Activated CD8-positive, alpha-beta T cell treated with anti-CD3 and anti-CD28 coated beads, Interleukin-2, amount 10 ng/mL, durations not matched to agents 7 days and 5 days (primary cell): ENCODE measurements around the gene ZNF296. TPM values are rescaled to one million over a fixed set of nuclear protein-coding genes. Genes with fewer than 3 reads are reported as not detected.

Experiments used
- ATAC-seq: fragments of 150-1000 bp; cut with Tn5 transposase; one replicate; pipeline ENCODE4 v1.10.0; 2021; ENCODE audit warnings: moderate library complexity
- CTCF ChIA-PET: fragments of 350-600 bp; sonication (Branson Sonifier 250); formaldehyde crosslinking; loops from one replicate; lab custom pipeline; 2021; ENCODE audit warnings: antibody characterized with exemption; lab: Charles Lee
- POLR2A ChIA-PET: fragments of 350-600 bp; sonication (Branson Sonifier 250); formaldehyde crosslinking; loops from one replicate; lab custom pipeline; 2021; ENCODE audit warnings: antibody characterized with exemption; lab: Charles Lee
- DNase-seq: peaks from one replicate; pipeline ENCODE4 v3.0.0-alpha.2; 2020
- H3K27ac Mint-ChIP-seq: one replicate; pipeline ENCODE4 v1.8.0; 2021; ENCODE audit warnings: mild to moderate bottlenecking, mixed read lengths
- H3K27me3 Mint-ChIP-seq: one replicate; pipeline ENCODE4 v1.8.0; 2021; ENCODE audit warnings: low read depth, mixed read lengths
- H3K36me3 Mint-ChIP-seq: one replicate; pipeline ENCODE4 v1.8.0; 2021; ENCODE audit warnings: low read depth, mixed read lengths
- H3K4me1 Mint-ChIP-seq: one replicate; pipeline ENCODE4 v1.8.0; 2021; ENCODE audit warnings: low read depth, mixed read lengths
- H3K4me3 Mint-ChIP-seq: one replicate; pipeline ENCODE4 v1.8.0; 2021; ENCODE audit warnings: mild to moderate bottlenecking, mixed read lengths
- H3K9me3 Mint-ChIP-seq: one replicate; pipeline ENCODE4 v1.8.0; 2022; ENCODE audit warnings: mixed read lengths; ENCODE audit not compliant: insufficient read depth
- total RNA-seq, 2 experiments: library from RNA; stranded (reverse); gene quantifications; one replicate each; pipeline ENCODE4 v1.2.3, GENCODE V29; 2021

The ZNF296 gene
- total RNA-seq, 2 experiments from 2014 or later, result 6.2 to 6.3 TPM

DNA sequence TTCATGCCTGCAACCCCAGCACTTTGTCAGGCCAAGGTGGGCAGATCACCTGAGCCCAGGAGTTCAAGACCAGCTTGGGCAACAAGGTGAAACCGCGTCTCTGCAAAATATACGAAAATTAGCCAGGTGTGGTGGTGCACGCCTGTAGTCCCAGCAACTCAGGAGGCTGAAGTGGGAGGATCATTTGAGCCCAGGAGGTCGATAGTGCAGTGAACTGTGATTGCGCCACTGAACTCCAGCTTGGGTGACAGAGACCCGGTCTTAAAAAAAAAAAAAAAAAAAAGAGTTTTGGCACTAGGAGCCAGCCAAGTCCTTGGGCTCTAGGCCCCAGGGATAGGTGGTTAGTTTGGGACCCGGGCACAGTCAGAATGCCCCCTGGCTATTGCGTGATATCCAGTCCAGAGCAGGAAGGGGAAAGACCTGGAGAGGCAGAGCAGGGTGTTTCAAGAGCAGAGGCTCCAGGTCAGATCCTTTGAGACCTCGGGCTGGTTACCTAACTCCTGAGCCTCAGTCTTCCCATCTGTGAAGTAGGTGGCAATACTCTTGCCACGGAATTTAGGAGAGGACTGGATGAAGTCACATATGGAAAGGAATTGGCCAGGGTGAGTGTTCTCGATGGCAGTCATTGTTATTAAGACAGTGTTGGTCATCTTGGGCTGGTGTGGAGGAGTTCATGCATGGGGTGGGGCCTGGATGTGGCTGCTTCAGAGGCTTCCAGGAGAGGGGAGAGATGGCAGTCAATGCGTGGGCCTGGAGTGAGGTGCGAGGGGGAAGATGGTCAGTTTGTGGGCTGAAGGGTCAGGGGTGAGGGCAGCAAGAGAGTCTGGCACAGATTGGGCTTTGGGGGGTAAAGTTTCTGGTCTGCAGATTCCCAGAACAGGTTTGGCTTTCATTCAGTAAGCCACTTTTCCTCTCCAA is 19.5 kb upstream of the ZNF296 start:
- Mint-ChIP-seq H3K4me1 (peaks cover 67% of the 10 kb centered on the region), H3K36me3 (peaks cover 31% of the 10 kb centered on the region), H3K9me3 (no peaks in the 10 kb centered on the region), H3K27ac (no peak overlapping the region), H3K4me3 (no peak overlapping the region), H3K27me3 (no peaks in the 10 kb centered on the region)
- ChIA-PET CTCF (no interaction called here), POLR2A (no interaction called here)
- DNase-seq (no peak), ATAC-seq (no peak)

DNA sequence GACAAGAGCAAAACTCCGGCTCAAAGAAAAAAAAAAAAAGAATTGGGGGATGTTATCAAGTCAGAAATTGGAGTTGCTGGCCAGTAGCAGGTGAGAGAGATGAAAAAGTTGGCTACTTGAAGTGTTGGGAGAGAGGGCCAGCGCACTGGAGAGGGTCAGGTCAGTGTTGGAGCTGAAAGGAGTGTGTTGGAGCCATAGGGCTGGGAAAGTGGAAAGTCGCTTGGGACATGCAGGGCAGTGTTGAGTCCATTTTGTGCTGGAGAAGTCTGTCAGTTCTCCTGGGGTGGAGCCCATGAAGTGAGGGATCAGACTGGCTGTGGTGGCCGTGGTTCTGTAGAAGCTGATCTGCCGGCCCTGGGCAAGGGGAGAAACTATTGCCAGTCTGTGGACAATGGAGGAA is 18.4 kb upstream of the ZNF296 start:
- Mint-ChIP-seq H3K27ac (peak overlapping the region; percentile 58), H3K9me3 (no peaks in the 10 kb centered on the region), H3K4me3 (peak overlapping the region; percentile 83), H3K4me1 (peaks cover 70% of the 10 kb centered on the region), H3K36me3 (peaks cover 41% of the 10 kb centered on the region), H3K27me3 (no peaks in the 10 kb centered on the region)
- ATAC-seq (no peak), DNase-seq (no peak)
- POLR2A ChIA-PET, result no interaction called here
- CTCF ChIA-PET, result interaction anchor here (1.1 kb wide), 1 partner anchor 15 kb away, joined by 3 read pairs; no protein-coding TSS in a partner anchor

DNA sequence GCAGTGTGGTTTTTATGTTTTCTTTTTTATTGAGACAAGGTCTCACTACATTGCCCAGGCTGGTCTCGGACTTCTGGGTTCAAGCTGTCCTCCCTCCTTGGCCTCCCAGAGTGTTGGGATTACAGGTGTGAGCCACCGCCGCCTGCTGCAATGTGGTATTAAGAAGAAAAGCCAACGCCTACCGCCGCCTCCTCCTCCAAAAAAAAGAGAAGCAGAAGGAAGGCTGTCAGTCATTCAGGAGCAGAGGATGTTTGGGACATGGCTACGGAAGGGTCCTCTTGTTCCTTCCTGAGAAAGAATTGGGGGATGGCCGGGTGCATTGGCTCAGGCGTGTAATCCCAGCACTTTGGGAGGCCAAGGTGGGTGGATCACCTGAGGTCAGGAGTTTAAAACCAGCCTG is 17.9 kb upstream of the ZNF296 start:
- no peak for ATAC-seq
- Mint-ChIP-seq H3K4me3 (peak overlapping the region; percentile 83), H3K36me3 (peaks cover 42% of the 10 kb centered on the region), H3K27me3 (no peaks in the 10 kb centered on the region), H3K9me3 (no peaks in the 10 kb centered on the region), H3K4me1 (peaks cover 70% of the 10 kb centered on the region), H3K27ac (peak overlapping the region; percentile 60)
- POLR2A ChIA-PET, result no interaction called here
- CTCF ChIA-PET, result interaction anchor here (1.1 kb wide), 1 partner anchor 14 kb away, joined by 3 read pairs; no protein-coding TSS in a partner anchor
- DNase-seq, result no peak

DNA sequence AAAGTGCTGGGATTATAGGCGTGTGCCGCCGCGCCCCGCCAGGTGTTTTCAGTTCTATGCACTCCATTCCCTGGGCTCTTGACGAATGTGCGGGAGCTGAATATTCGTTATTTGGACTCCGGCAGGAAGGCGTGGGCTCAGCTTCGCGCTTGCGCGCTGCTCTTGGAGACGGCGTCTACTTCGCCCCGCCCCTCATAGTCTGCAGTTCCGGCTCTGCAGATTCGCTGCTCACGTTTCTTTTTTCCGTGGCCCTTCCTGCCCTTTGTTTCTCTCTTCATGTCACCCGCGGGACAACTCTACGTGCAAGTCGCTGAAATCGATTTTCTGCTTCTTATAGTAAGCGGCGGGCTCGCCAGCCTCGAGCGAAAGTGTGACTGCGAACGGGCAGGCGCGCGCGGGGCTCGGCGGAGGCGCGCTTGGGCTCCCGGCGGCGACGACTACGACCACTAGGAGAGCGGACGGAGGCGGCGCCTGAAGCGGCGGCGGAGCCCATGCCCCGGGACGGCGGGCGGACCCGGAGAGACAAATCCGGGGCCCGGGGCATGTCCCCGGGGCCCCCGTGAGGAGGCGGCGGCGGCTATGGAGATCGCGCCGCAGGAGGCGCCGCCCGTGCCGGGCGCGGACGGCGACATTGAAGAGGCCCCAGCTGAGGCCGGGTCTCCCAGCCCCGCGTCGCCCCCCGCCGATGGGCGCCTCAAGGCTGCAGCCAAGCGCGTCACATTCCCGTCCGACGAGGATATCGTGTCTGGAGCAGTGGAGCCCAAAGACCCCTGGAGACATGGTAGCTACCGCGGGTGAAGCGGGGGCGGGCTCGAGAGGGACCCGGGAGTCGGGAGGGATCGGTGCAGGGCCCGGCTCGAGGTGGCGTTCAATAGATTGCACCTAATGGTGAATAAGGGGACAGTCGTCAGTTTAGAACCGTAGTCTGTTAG is 16.7 kb upstream of the ZNF296 start, which contains the start of gene PPP1R37:
TSS of gene PPP1R37 (plus strand) at position 433 of the 932 bp plus-strand sequence. CDS start at position 580, 147 bp downstream.
- H3K4me3 Mint-ChIP-seq, result peak within 1 kb of the TSS; percentile 83
- DNase-seq, result peak; percentile 94
- ATAC-seq, result peak; percentile 82
- H3K9me3 Mint-ChIP-seq, result no peaks in the 10 kb centered on the region
- H3K27me3 Mint-ChIP-seq, result no peaks in the 10 kb centered on the region
- H3K36me3 Mint-ChIP-seq, result peaks cover 46% of the 10 kb centered on the region
- ChIA-PET POLR2A (interaction anchor here (0.6 to 2.9 kb wide), 10 partner anchors 8 to 91 kb away, joined by 3 to 29 read pairs (median 4); partner anchors contain the start of genes BLOC1S3, GEMIN7 and ZNF296), CTCF (interaction anchor here (1.2 to 2.7 kb wide), 12 partner anchors 11 to 154 kb away, joined by 3 to 18 read pairs (median 6); partner anchors contain the start of genes BLOC1S3, GEMIN7, TRAPPC6A and ZNF296)
- peak within 1 kb of the TSS; percentile 95 for H3K27ac Mint-ChIP-seq
- peaks cover 70% of the 10 kb centered on the region for H3K4me1 Mint-ChIP-seq

DNA sequence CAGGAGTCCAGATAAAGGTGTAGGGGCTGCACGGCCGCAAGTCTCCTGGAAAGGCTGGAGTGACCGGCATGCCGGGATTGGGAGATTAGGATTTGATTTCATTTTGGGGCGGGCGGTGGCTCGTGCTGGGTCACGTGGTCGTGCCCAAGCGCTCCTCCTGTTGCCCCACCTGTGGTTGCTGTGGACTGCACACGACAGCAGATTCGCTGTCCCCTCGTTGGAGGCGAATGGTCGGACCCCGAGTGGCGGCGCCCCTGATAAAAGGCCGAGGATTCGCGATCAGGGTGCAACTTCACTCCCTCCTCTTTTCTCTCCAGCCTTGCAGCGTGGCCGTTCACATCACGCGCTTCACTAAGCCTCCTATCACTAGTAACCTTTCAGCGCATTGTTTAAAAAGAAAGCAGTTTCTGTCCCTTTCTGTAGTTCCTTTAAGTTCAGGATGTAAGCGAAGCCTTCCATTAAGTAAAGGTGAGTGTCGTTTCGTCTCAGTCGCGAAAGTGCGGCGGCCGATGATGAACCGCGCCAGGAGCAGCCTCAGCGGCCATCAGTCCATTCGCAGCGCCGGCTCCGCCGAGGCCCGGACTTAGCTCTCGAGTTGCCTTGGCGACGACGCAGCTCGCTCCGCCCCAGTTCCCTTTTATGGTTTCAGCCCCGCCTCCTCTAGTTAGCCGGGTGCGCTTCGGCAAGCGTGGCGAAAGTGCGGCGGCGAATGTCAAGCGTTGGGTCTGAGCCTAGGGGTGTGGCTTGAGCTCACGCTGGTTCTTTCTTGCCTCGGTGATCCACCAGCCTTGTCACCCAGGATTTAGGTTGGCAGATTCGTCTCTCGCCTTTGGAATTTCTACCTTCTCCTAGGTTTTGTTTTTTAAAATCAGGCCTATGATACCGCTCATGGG is 15.0 kb upstream of the ZNF296 start:
- ChIA-PET POLR2A (interaction anchor here (0.6 to 2.9 kb wide), 5 partner anchors 7 to 27 kb away, joined by 3 to 29 read pairs (median 5); partner anchors contain the start of gene GEMIN7), CTCF (interaction anchor here (0.7 to 2.7 kb wide), 14 partner anchors 8 to 320 kb away, joined by 3 to 18 read pairs (median 5); partner anchors contain the start of genes BLOC1S3, GEMIN7, TRAPPC6A and ZNF296)
- H3K4me3 Mint-ChIP-seq, result peak overlapping the region; percentile 83
- H3K27me3 Mint-ChIP-seq, result no peaks in the 10 kb centered on the region
- ATAC-seq (peak; percentile 58), DNase-seq (peak; percentile 93)
- peaks cover 51% of the 10 kb centered on the region for H3K36me3 Mint-ChIP-seq
- H3K4me1 Mint-ChIP-seq, result peaks cover 66% of the 10 kb centered on the region
- H3K9me3 Mint-ChIP-seq, result no peaks in the 10 kb centered on the region
- H3K27ac Mint-ChIP-seq, result peak overlapping the region; percentile 95

DNA sequence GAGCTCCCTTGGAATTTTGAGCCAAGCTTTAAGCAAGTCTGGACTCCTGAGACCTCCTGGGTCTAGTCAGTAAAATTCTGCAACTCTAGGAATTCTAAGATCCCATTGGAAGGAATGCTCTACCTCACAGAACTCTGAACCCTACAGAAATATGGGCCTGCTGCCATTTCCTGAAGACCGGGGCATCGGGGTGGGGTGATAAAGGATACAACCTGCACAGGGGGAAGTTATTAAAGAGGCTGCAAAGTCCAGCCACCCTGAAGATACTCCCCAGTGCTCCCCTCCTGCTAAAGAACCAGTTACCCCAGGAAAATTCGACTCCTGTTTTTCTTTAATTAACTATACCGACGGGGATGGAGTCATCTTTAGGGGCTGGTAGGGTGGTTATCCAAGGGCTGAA is 14.3 kb upstream of the ZNF296 start:
- Mint-ChIP-seq H3K4me3 (no peak overlapping the region), H3K27me3 (no peaks in the 10 kb centered on the region), H3K9me3 (no peaks in the 10 kb centered on the region), H3K36me3 (peaks cover 47% of the 10 kb centered on the region), H3K27ac (no peak overlapping the region), H3K4me1 (peaks cover 63% of the 10 kb centered on the region)
- DNase-seq, result no peak
- ChIA-PET CTCF (no interaction called here), POLR2A (interaction anchor here (1.7 kb wide), 1 partner anchor 28 kb away, joined by 4 read pairs; no protein-coding TSS in a partner anchor)
- no peak for ATAC-seq

DNA sequence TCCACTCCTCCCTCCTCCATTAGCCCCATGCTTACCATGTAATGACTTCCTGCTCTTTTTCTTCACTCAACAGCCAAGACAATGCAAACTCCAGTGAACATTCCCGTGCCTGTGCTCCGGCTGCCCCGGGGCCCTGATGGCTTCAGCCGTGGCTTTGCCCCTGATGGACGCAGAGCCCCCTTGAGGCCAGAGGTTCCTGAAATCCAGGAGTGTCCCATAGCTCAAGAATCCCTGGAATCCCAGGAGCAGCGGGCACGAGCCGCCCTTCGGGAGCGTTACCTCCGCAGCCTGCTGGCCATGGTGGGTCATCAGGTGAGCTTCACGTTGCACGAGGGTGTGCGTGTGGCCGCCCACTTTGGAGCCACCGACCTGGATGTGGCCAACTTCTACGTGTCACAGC is 13.8 kb upstream of the ZNF296 start:
- peaks cover 51% of the 10 kb centered on the region for H3K36me3 Mint-ChIP-seq
- no peak for ATAC-seq
- CTCF ChIA-PET, result interaction anchor here (1.4 kb wide), 1 partner anchor 13 kb away, joined by 4 read pairs; no protein-coding TSS in a partner anchor
- H3K9me3 Mint-ChIP-seq, result no peaks in the 10 kb centered on the region
- no peaks in the 10 kb centered on the region for H3K27me3 Mint-ChIP-seq
- no peak for DNase-seq
- H3K4me1 Mint-ChIP-seq, result peaks cover 63% of the 10 kb centered on the region
- no peak overlapping the region for H3K27ac Mint-ChIP-seq
- H3K4me3 Mint-ChIP-seq, result no peak overlapping the region
- POLR2A ChIA-PET, result interaction anchor here (1.7 kb wide), 1 partner anchor 28 kb away, joined by 4 read pairs; no protein-coding TSS in a partner anchor

DNA sequence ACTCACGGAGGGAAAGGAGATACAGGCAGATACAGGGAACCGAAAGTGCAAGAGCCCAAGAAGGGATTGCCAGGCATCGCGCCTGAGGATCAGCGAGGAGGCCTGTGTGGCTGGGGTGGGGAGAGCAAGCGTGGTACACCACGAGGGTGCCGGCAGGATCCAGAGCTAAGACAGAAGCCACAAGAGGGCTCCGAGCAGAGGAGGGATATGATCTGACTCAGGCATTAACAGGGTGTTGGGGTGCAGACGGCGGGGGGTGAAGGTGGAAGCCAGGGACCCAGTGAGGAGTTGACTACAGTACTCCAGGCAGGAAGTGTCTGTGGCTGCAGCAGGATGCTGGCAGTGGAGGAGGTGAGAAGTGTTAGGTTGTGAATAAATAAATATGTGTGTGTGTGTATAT is 11.3 kb upstream of the ZNF296 start:
- no peaks in the 10 kb centered on the region for H3K27me3 Mint-ChIP-seq
- CTCF ChIA-PET, result interaction anchor here (1.2 to 1.7 kb wide), 5 partner anchors 16 to 161 kb away, joined by 3 to 11 read pairs (median 4); no protein-coding TSS in a partner anchor
- peak overlapping the region; percentile 95 for H3K27ac Mint-ChIP-seq
- POLR2A ChIA-PET, result interaction anchor here (0.6 to 1.3 kb wide), 4 partner anchors 9 to 86 kb away, joined by 3 to 4 read pairs (median 4); no protein-coding TSS in a partner anchor
- H3K4me3 Mint-ChIP-seq, result peak overlapping the region; percentile 57
- H3K4me1 Mint-ChIP-seq, result peaks cover 45% of the 10 kb centered on the region
- no peaks in the 10 kb centered on the region for H3K9me3 Mint-ChIP-seq
- H3K36me3 Mint-ChIP-seq, result peaks cover 39% of the 10 kb centered on the region
- ATAC-seq, result peak; percentile 76
- peak; percentile 83 for DNase-seq

DNA sequence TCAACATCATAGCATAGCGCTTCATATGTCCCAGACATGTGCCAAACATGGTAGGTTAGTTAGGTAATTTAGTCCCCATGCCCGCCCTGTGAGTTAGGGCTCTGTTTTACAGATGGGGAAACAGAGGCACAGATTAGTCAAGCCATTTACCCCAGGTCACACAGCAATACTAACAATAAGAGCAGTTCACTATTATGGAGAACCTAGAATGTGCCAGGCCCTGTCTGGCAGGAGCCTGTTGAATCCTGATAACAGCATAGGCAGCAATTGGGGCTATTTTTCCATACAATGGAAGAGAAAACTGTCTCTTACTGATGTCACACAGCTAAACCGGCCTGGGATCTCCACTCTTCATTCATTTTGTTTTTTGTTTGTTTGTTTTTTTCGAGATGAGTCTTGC is 10.2 kb upstream of the ZNF296 start:
- no peak overlapping the region for H3K4me3 Mint-ChIP-seq
- CTCF ChIA-PET, result interaction anchor here (1.7 kb wide), 1 partner anchor 17 kb away, joined by 11 read pairs; no protein-coding TSS in a partner anchor
- H3K9me3 Mint-ChIP-seq, result no peaks in the 10 kb centered on the region
- H3K27ac Mint-ChIP-seq, result peak overlapping the region; percentile 37
- DNase-seq, result no peak
- peaks cover 46% of the 10 kb centered on the region for H3K4me1 Mint-ChIP-seq
- H3K36me3 Mint-ChIP-seq, result peaks cover 43% of the 10 kb centered on the region
- no peaks in the 10 kb centered on the region for H3K27me3 Mint-ChIP-seq
- POLR2A ChIA-PET, result interaction anchor here (0.7 kb wide), 1 partner anchor 9 kb away, joined by 3 read pairs; no protein-coding TSS in a partner anchor
- ATAC-seq, result no peak

DNA sequence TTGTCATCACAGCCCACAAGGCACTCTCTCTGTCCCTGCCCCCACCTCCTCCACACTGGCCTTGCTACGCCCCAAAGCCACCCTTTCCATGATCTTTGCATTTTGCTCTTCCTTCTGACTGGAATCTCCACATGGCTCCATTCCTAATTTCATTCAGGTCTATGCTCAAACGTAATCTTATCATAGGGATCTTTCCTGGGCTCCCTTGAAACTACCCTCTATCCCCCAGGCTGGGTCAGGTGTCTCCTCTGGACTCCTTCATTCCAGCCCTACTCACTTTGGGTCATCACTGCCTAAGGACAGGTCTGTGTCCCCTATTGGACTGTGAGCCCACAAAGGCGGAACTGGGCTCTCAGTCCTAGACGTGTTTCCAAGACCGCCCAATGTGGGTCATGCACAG is 5.9 kb upstream of the ZNF296 start:
- Mint-ChIP-seq H3K27ac (no peak overlapping the region), H3K4me1 (peaks cover 44% of the 10 kb centered on the region), H3K4me3 (no peak overlapping the region), H3K36me3 (peaks cover 29% of the 10 kb centered on the region), H3K27me3 (no peaks in the 10 kb centered on the region), H3K9me3 (no peaks in the 10 kb centered on the region)
- CTCF ChIA-PET, result no interaction called here
- no peak for ATAC-seq
- DNase-seq, result no peak
- POLR2A ChIA-PET, result no interaction called here
